ENCODE data around the gene NELFA.

DNA sequence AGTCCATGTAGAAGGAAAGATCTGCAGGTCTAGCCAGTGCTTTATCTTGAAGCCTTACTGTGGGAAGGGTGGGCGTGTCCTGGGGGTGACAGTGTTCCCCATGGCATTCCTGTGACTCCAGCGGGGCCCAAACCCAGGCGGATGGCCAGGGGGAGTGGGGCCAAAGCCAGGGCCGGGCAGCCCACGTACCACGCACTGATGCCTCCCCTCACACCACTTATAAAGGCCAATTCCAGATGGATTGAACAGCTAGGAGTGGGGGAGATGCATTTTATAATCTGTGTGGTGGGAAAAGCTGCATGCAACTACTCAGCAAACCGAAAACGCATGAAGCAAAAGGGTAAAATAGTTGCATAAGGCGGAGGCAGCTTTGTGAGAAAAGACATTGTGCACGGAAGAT lies 36.4 kb downstream of the NELFA start:
- TF ChIP-seq, protein P1, sequence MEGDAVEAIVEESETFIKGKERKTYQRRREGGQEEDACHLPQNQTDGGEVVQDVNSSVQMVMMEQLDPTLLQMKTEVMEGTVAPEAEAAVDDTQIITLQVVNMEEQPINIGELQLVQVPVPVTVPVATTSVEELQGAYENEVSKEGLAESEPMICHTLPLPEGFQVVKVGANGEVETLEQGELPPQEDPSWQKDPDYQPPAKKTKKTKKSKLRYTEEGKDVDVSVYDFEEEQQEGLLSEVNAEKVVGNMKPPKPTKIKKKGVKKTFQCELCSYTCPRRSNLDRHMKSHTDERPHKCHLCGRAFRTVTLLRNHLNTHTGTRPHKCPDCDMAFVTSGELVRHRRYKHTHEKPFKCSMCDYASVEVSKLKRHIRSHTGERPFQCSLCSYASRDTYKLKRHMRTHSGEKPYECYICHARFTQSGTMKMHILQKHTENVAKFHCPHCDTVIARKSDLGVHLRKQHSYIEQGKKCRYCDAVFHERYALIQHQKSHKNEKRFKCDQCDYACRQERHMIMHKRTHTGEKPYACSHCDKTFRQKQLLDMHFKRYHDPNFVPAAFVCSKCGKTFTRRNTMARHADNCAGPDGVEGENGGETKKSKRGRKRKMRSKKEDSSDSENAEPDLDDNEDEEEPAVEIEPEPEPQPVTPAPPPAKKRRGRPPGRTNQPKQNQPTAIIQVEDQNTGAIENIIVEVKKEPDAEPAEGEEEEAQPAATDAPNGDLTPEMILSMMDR (IDR thresholded peaks at IDR 0.05): no peak
- TF ChIP-seq POLR2A (IDR thresholded peaks at IDR 0.05): no peak

Measured in heart left ventricle (tissue), 13 donors.